HepG2 (cell line): Measurements from ENCODE around the gene MED19. TPM values are rescaled to one million over a fixed set of nuclear protein-coding genes. Genes with fewer than 3 reads are reported as not detected.

Source experiments
- ARHGAP35 ChIP-seq: sonication (generic); formaldehyde crosslinking; IDR thresholded peaks from 2 replicates; pipeline ENCODE4 v1.9.0; 2022; ENCODE audit warnings: mild to moderate bottlenecking, inconsistent platforms, moderate library complexity, missing genetic modification reagents, borderline replicate concordance
- CENPX ChIP-seq: sonication (generic); formaldehyde crosslinking; IDR thresholded peaks from 2 replicates; pipeline ENCODE4 v1.9.0; 2021; ENCODE audit warnings: mild to moderate bottlenecking, missing genetic modification reagents, moderate library complexity
- GATA4 ChIP-seq: sonication (generic); IDR thresholded peaks from 2 replicates; pipeline ENCODE4 v1.6.1; 2016; ENCODE audit warnings: antibody characterized with exemption, low read depth, borderline replicate concordance
- HDAC6 ChIP-seq: fragments of 200-600 bp; sonication (generic); IDR thresholded peaks from 2 replicates; pipeline ENCODE4 v1.7.0; 2017; ENCODE audit warnings: mild to moderate bottlenecking, antibody characterized with exemption, low read length, low read depth
- JDP2 ChIP-seq: sonication (generic); formaldehyde crosslinking; IDR thresholded peaks from 2 replicates; pipeline ENCODE4 v1.8.1; 2022; ENCODE audit warnings: missing genetic modification reagents, borderline replicate concordance
- KDM4B ChIP-seq: sonication (generic); formaldehyde crosslinking; IDR thresholded peaks from 2 replicates; pipeline ENCODE4 v1.4.0; 2020; ENCODE audit warnings: missing genetic modification reagents
- MAF1 ChIP-seq: sonication (generic); formaldehyde crosslinking; IDR thresholded peaks from 2 replicates; pipeline ENCODE4 v1.5.0; 2020; ENCODE audit warnings: missing genetic modification reagents, borderline replicate concordance
- NFKBIZ ChIP-seq: IDR thresholded peaks from 2 replicates; pipeline ENCODE4 v1.6.1; 2018; ENCODE audit warnings: missing genetic modification reagents, missing compliant biosample characterization
- ONECUT2 ChIP-seq: sonication (generic); formaldehyde crosslinking; IDR thresholded peaks from 2 replicates; pipeline ENCODE4 v1.4.0; 2020; ENCODE audit warnings: missing genetic modification reagents
- RNF2 ChIP-seq: fragments of 450-650 bp; conservative IDR thresholded peaks from 2 replicates; pipeline ENCODE4 v1.6.1; 2016; ENCODE audit warnings: low read depth
- RORA ChIP-seq: sonication (generic); formaldehyde crosslinking; IDR thresholded peaks from 2 replicates; pipeline ENCODE4 v1.5.0; 2020; ENCODE audit warnings: mild to moderate bottlenecking, missing genetic modification reagents, moderate library complexity
- ZIK1 ChIP-seq: sonication (generic); formaldehyde crosslinking; IDR thresholded peaks from 2 replicates; pipeline ENCODE4 v1.5.0; 2020; ENCODE audit warnings: mild to moderate bottlenecking, low read depth, missing genetic modification reagents, borderline replicate concordance
- ZNF317 ChIP-seq: sonication (generic); formaldehyde crosslinking; IDR thresholded peaks from 2 replicates; pipeline ENCODE4 v1.5.0; 2020; ENCODE audit warnings: mild to moderate bottlenecking, missing genetic modification reagents
- ZNF44 ChIP-seq: sonication (generic); formaldehyde crosslinking; IDR thresholded peaks from 2 replicates; pipeline ENCODE4 v1.5.1; 2020; ENCODE audit warnings: mild to moderate bottlenecking, missing genetic modification reagents
- ZNF768 ChIP-seq: sonication (generic); formaldehyde crosslinking; IDR thresholded peaks from 2 replicates; pipeline ENCODE4 v1.4.0; 2020; ENCODE audit warnings: missing genetic modification reagents
- ZNF775 ChIP-seq: sonication (generic); formaldehyde crosslinking; IDR thresholded peaks from 2 replicates; pipeline ENCODE4 v1.4.0; 2020; ENCODE audit warnings: missing genetic modification reagents, mild to moderate bottlenecking, moderate library complexity, borderline replicate concordance
- polyA plus RNA-seq, 8 experiments: library from polyadenylated mRNA; depleted of rRNA in 3 of 8; stranded (reverse) in 7 of 8; unstranded in 1 of 8; fragments of >200 nt; fragmentation: Illumina TruSeq in 4 of 8; extraction: Trizol in 4 of 8; gene quantifications; 2 replicates each; pipeline versions ENCODE4 v1.2.1 to v1.2.3, GENCODE V29; 2011 to 2016; ENCODE audit warnings: low read depth in 4 of 8, missing spikeins in 1 of 8, mixed read lengths in 1 of 8; ENCODE audit not compliant: insufficient read depth in 1 of 8
- total RNA-seq, 5 experiments: library from RNA; depleted of rRNA; stranded (reverse); fragments of >200 nt; fragmentation: Illumina TruSeq; extraction: Trizol; gene quantifications; 2 replicates each; pipeline ENCODE4 v1.2.3, GENCODE V29; 2016; ENCODE audit warnings: low read depth in 1 of 5
- TF ChIP-seq, protein P1 (sequence below): sonication (generic); formaldehyde crosslinking; conservative IDR thresholded peaks from 2 replicates; pipeline ENCODE4 v1.4.0; 2020; ENCODE audit warnings: missing genetic modification reagents
- TF ChIP-seq, protein P2 (sequence below): sonication (generic); formaldehyde crosslinking; conservative IDR thresholded peaks from 2 replicates; pipeline ENCODE4 v1.8.1; 2023; ENCODE audit warnings: missing genetic modification reagents
- TF ChIP-seq, protein P3 (sequence below): sonication (generic); formaldehyde crosslinking; IDR thresholded peaks from 2 replicates; pipeline ENCODE4 v1.5.1; 2020; ENCODE audit warnings: mild to moderate bottlenecking, missing genetic modification reagents
- TF ChIP-seq, protein P4 (sequence below): sonication (generic); formaldehyde crosslinking; IDR thresholded peaks from 2 replicates; pipeline ENCODE4 v1.5.1; 2020; ENCODE audit warnings: mild to moderate bottlenecking, moderate library complexity, missing genetic modification reagents
- TF ChIP-seq, protein P5 (sequence below): sonication (generic); formaldehyde crosslinking; IDR thresholded peaks from 2 replicates; pipeline ENCODE4 v1.4.0; 2020; ENCODE audit warnings: missing genetic modification reagents, borderline replicate concordance

Gene MED19
- total and polyA plus RNA-seq, 2 of the 13 experiments (the other 11 are each of a cell fraction or from before 2014, with no cell fraction given): 12.9 to 13.8 TPM

DNA sequence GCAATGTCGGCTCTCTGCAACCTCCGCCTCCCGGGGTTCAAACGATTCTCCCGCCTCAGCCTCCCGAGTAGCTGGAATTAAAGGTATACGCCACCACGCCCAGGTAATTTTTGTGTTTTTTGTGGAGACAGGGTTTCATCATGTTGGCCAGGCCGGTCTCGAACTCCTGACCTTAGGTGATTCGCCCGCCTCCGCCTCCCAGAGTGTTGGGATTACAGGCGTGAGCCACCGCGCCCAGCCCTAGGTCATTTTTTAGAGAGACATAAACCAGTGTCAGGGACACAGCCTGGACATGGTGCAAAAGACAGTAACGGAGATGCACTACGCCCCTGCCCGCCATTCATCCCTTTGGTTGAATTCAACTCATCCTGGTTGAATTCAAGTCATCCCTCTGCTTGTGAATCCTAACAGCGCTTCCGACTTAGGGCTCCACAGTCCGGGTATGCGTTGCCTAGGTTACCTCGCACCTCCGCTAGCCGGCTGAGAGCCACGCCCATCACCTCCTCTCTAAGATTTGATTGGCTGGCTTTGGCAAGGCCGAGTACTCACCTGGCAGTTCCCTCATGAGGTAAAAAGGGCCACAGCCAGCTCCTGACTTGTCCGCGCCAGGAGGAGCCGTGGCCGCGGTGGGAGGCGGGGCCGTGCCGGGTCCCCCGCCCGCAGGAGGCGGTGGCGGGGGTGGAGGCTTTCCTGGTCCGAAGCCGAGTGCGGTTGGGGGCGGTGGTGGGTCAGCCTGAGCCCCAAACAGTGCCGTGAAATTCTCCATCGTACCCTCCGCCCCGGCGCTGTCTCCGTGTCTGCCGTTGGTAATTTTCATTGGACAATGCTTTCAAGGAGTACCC is at the start of gene MED19 (continued):
- TF ChIP-seq GATA4 (no peak), MAF1 (no peak), NFKBIZ (no peak), ZNF44 (peak; percentile 20; the same call in 1 of the 2 replicates), JDP2 (no peak), HDAC6 (no peak), ONECUT2 (CRISPR knock-in tag) (no peak), KDM4B (CRISPR knock-in tag) (no peak), RNF2 (no peak), ZNF317 (CRISPR knock-in tag) (0 out of 2 replicates have a peak, but pooled peaks have one; percentile 19), ZIK1 (CRISPR knock-in tag) (no peak), ZNF768 (peak; percentile 37; the same call in 1 of the 2 replicates), ZNF775 (no peak), ARHGAP35 (CRISPR knock-in tag) (no peak), RORA (CRISPR knock-in tag) (no peak), CENPX (no peak)
- TF ChIP-seq, protein P1, sequence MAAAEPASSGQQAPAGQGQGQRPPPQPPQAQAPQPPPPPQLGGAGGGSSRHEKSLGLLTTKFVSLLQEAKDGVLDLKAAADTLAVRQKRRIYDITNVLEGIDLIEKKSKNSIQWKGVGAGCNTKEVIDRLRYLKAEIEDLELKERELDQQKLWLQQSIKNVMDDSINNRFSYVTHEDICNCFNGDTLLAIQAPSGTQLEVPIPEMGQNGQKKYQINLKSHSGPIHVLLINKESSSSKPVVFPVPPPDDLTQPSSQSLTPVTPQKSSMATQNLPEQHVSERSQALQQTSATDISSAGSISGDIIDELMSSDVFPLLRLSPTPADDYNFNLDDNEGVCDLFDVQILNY (CRISPR knock-in tag): peak; percentile 34; the same call in 1 of the 2 replicates
- TF ChIP-seq, protein P2, sequence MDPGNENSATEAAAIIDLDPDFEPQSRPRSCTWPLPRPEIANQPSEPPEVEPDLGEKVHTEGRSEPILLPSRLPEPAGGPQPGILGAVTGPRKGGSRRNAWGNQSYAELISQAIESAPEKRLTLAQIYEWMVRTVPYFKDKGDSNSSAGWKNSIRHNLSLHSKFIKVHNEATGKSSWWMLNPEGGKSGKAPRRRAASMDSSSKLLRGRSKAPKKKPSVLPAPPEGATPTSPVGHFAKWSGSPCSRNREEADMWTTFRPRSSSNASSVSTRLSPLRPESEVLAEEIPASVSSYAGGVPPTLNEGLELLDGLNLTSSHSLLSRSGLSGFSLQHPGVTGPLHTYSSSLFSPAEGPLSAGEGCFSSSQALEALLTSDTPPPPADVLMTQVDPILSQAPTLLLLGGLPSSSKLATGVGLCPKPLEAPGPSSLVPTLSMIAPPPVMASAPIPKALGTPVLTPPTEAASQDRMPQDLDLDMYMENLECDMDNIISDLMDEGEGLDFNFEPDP: no peak
- TF ChIP-seq, protein P3, sequence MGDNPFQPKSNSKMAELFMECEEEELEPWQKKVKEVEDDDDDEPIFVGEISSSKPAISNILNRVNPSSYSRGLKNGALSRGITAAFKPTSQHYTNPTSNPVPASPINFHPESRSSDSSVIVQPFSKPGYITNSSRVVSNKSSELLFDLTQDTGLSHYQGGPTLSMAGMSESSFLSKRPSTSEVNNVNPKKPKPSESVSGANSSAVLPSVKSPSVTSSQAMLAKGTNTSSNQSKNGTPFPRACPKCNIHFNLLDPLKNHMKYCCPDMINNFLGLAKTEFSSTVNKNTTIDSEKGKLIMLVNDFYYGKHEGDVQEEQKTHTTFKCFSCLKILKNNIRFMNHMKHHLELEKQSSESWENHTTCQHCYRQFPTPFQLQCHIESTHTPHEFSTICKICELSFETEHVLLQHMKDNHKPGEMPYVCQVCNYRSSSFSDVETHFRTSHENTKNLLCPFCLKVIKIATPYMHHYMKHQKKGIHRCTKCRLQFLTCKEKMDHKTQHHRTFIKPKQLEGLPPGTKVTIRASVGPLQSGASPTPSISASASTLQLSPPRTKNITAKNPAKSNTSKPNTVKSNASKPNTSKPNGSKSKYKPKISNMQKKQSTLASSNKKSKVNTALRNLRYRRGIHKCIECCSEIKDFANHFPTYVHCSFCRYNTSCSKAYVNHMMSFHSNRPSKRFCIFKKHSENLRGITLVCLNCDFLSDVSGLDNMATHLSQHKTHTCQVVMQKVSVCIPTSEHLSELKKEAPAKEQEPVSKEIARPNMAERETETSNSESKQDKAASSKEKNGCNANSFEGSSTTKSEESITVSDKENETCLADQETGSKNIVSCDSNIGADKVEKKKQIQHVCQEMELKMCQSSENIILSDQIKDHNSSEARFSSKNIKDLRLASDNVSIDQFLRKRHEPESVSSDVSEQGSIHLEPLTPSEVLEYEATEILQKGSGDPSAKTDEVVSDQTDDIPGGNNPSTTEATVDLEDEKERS: no peak
- TF ChIP-seq, protein P4, sequence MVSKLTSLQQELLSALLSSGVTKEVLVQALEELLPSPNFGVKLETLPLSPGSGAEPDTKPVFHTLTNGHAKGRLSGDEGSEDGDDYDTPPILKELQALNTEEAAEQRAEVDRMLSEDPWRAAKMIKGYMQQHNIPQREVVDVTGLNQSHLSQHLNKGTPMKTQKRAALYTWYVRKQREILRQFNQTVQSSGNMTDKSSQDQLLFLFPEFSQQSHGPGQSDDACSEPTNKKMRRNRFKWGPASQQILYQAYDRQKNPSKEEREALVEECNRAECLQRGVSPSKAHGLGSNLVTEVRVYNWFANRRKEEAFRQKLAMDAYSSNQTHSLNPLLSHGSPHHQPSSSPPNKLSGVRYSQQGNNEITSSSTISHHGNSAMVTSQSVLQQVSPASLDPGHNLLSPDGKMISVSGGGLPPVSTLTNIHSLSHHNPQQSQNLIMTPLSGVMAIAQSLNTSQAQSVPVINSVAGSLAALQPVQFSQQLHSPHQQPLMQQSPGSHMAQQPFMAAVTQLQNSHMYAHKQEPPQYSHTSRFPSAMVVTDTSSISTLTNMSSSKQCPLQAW: no peak
- TF ChIP-seq, protein P5, sequence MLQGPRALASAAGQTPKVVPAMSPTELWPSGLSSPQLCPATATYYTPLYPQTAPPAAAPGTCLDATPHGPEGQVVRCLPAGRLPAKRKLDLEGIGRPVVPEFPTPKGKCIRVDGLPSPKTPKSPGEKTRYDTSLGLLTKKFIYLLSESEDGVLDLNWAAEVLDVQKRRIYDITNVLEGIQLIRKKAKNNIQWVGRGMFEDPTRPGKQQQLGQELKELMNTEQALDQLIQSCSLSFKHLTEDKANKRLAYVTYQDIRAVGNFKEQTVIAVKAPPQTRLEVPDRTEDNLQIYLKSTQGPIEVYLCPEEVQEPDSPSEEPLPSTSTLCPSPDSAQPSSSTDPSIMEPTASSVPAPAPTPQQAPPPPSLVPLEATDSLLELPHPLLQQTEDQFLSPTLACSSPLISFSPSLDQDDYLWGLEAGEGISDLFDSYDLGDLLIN: no peak
